Ureter (tissue), 1 donor: ENCODE results near the gene CAMK1D. TPM values are rescaled to one million over a fixed set of nuclear protein-coding genes. Genes with fewer than 3 reads are reported as not detected.
A peak's percentile ranks its signal among the peaks of the same experiment; 100 is the strongest.
"Not testable (repeated sequence)": the region's sequence is repeated elsewhere in the genome, so short reads cannot be mapped to it uniquely, and the experiment has no call there.

Experiments used
- DNase-seq: peaks from one replicate; pipeline ENCODE4 v3.0.0-alpha.2; 2020; ENCODE audit warnings: low spot score
- total RNA-seq: library from RNA; stranded (reverse); gene quantifications from one replicate; pipeline ENCODE4 v1.2.4, GENCODE V29; 2023
- donor health status: DM: yes; HTN: yes; CAD: no.

The CAMK1D gene
- total RNA-seq, 1 donor from 2014 or later: 25.4 TPM

DNA sequence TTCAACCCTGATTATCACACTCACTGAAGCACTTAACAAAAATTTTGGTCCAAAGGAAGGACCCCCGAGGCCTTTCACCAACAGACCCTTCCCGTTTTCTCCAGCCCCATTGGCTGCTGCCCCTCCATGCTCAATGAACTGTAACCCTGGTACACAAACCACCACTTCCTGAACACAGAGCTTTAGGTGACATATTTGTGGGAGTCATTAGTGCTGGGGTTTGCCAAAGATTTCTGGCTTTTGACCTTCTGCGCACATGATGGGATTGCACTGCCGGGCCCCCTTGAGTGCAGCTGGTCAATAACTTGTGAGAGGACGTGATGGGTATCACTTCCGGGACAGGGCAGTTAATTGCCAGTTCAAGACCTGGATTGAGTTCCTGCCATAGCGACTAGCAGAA lies 9.0 kb upstream of the CAMK1D start:
- DNase-seq: no peak

GRCh38 chr10:12340937-12341336 lies 8.4 kb upstream of the CAMK1D start:
- no peak for DNase-seq

GRCh38 chr10:12341526-12341925 lies 7.8 kb upstream of the CAMK1D start:
- no peak for DNase-seq

- DNase-seq: no peak
Observed at GRCh38 chr10:12344375-12345110, 4.8 kb upstream of the CAMK1D start.

DNA sequence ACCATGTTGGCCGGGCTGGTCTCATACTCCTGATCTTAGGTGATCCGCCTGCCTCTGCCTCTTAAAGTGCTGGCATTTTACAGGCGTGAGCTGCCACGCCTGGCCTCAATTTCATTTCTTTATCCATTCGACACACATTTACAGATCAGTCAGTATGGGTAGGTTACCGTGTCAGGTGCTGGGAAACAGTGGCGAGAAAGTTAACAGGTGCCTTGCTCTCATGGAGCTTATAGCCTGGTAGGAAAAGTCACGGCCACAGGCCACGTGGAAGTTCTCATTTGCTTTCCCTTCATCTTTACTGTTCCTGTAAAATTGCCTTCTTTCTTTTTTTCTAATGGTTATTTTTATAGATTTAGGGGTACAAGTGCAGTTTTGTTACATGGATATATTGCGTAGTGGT lies 2.6 kb upstream of the CAMK1D start:
- no peak for DNase-seq

DNA sequence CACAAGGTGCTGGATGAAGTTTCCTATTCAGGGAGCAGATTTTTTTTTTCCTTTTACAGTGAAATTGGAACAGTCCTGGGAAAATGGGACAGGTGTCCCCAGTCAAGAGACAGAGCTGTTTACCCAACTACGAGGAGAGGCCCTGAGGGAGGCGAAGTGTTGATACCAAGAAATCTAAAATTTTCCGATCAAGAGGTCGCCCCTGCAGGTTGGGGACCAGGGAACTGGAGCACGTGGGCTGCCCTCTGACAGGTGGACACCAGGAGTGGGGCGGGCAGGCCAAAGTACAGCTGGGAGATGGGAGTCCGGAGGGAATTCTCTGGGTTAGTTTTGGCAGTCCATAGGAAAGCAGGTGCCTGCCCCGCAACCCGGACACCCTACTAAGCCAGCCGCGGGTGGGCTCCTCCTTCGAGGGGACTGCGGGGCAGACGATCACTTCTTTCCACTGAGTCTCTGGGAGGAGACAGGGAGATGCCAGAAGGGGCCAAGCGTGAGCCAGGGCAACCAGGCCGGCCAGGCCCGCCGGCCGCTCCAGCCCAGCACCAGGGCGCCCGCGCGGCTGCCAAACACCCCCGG lies 965 bp upstream of the CAMK1D start:
- no peak for DNase-seq

- no peak for DNase-seq
Observed at GRCh38 chr10:12349629-12350166, 351 bp downstream of the CAMK1D start.

- peak; percentile 61 for DNase-seq
Observed at GRCh38 chr10:12350167-12350872, 973 bp downstream of the CAMK1D start.

DNA sequence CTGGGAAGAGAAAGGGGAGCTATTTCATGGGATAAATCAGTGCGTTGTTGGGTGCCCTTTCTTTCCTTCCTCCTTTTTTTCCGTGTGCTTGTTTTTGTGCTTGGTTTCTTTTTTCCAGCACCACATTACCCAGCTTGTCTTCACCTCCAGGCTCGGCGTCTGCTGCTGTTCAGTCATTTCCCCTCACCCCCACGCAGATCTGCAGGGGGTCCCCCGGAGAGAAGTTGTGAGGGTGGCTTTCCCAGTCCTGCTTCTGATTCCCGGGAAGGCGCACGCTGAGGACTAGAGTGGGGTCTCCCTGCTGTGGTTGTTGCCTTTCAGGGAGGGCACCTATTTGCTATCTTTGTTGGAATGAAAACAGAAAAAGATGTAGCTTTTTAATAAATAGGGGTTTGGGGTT lies 1.6 kb downstream of the CAMK1D start:
- DNase-seq: no peak

- DNase-seq: no peak
Observed at GRCh38 chr10:12351447-12351846, 2.1 kb downstream of the CAMK1D start.

DNA sequence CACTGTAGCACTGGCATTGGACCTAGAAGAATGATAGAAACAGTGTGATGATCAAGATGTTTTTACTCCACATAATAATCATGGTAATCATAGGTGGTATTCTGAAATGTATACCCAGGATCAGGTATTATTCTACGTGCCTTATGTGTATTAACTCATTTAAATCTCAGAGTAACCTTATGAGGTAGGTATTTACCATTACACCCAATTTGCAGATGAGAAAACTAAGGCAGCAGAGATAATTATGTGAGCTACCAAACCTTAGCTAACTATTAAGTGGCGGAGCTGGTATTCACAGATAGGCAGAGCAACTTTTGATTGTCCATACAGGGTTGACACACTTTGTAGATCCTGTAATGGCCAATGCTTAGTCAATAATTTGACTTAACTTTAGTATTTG lies 2.5 kb downstream of the CAMK1D start:
- DNase-seq: no peak

DNA sequence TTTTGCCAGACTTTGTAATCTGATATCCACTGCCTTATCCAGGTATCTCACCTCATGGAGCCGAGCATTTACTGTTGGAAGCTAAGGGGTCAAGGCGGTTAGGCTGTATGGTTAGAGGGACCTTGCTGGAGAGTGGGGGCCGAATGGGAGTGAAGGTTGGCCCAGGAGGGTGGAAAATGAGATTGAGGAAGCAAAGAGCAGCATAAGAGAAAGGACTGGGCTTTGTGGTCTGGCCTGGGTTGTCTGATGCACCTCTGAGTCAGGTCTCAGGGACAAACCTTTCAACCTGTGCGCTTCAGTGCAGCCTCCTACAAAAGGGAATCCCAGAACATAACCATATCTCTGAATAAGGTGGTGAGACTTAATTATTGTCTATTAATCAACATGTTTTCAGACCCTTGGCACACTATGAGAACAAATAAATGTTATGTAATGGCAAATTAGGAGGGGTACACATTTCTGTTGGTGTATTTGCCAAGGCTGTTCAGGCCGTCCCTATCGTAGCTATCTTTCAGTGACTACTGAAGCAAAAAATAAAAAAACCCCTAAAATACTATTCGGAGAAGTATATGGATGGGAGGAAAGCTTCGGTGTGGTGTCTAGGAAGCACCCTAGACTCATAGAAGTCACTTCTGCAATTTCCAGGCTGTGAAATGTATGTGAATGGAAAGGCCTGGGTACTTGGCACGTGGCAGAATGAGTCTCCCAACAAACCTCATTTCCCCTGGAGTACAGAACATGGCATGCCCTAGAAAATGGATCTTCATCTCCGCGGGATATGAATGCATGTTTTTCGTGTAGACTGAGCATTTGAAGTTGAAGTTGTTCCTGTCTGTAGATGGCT lies 4.3 kb downstream of the CAMK1D start:
- no peak for DNase-seq

GRCh38 chr10:12354696-12355095 lies 5.3 kb downstream of the CAMK1D start:
- not testable (repeated sequence) for DNase-seq

GRCh38 chr10:12355384-12355783 lies 6.0 kb downstream of the CAMK1D start:
- no peak for DNase-seq

- DNase-seq: no peak
Observed at GRCh38 chr10:12357525-12358151, 8.3 kb downstream of the CAMK1D start.

- no peak for DNase-seq
Observed at GRCh38 chr10:12358863-12359564, 9.7 kb downstream of the CAMK1D start.

- no peak for DNase-seq
Observed at GRCh38 chr10:12360461-12360860, 11.1 kb downstream of the CAMK1D start.

DNA sequence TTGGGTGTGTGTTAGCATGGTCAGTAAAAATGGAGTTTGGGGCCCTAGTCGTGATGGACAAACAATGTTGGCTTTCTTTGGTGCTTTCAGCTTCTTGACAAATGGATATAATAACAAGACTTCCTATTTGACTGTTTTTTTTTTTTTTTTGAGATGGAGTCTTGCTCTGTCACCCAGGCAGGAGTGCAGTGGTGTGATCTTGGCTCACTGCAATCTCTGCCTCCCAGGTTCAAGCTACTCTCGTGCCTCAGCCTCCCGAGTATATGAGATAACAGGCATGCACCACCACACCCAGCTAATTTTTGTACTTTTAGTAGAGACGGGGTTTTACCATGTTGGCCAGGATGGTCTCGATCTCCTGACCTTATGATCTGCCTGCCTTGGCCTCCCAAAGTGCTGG lies 11.8 kb downstream of the CAMK1D start:
- DNase-seq: not testable (repeated sequence)

- no peak for DNase-seq
Observed at GRCh38 chr10:12364559-12364958, 15.2 kb downstream of the CAMK1D start.

DNA sequence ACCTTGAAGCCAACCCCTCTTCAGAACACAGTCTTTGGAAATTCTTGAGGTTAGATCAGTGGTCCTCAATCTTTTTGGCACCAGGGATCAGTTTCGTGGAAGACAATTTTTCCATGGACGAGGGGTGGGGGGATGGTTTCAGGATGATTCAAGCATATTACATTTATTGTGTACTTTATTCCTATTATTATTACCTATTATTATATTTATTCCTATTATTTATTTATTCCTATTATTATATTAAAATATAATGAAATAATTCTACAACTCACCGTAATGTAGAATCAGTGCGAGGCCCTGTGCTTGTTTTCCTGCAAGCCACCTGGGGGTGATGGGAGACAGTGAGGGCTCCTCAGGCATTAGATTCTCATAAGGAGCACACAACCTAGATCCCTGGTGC lies 17.9 kb downstream of the CAMK1D start:
- DNase-seq: no peak

DNA sequence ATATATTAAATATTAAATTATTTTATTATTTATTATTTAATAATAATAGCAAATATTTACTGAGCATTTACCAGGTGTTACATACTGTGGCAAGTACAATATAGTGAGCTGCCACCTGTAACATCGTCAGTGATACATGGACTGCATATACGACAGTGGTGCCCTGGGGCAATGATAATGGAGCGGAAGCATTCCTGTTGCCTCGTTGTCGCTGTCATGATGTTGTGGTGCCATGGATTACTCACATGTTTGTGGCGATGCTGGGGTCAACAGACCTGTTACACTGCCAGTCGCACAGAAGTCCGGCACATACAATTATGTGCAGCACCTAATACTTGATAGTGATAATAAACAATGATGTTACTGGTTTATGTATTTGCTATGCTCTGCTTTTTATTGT lies 20.6 kb downstream of the CAMK1D start:
- no peak for DNase-seq
